CD4-positive, alpha-beta T cell treated with Interleukin-4 for 1 hour (primary cell): ENCODE measurements around the gene RADIL.

ENCODE experiments used
- DNase-seq, 2 donors: peaks; one replicate each; pipeline ENCODE4 v3.0.0-alpha.2; 2020 to 2022

RADIL gene

DNA sequence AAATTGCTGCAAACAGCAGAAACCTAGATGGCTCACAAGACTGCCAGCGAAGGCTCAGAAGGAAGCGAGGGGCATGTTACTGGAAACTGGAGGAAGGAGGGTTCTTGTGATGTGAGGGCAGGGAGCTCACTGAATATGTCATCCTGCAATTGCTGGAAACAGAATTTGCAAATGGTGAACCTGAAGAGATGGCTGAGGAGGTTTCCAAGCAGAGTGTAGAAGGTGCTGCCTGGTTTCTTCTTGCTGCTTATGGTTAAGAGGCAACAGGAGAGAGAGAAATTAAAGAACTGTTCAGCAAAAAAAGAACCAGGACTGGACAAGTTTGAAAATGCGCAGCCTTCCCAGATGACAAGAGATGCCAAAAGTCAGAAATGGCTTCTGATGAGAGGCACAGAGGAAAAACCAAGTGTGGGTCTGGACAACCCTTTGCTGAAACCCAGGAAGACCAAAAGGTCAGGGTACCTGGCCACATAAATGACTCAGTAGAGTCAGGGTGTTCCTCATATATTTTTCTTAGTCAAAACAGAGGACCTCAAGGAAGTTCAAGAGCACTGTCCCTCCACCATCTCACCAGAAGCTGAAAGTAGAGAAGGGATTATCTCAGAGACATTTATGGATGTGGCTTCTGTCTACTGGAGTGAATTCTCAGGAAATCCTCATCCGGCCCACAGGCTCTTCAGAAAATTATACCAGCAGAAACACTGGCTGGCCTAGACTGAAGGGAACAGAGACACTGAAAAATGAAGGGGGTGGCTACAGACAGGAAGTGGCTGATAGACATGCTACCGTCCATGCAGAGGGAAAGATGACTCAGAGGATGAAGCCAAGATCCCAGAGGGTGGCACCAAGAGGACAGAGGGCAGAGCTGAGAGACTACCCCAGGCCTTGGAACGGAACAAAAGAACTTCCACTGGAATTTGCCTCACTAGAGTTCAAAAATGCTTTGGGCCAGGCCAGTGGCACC is 31.8 kb downstream of the RADIL start:
- no peak for DNase-seq

DNA sequence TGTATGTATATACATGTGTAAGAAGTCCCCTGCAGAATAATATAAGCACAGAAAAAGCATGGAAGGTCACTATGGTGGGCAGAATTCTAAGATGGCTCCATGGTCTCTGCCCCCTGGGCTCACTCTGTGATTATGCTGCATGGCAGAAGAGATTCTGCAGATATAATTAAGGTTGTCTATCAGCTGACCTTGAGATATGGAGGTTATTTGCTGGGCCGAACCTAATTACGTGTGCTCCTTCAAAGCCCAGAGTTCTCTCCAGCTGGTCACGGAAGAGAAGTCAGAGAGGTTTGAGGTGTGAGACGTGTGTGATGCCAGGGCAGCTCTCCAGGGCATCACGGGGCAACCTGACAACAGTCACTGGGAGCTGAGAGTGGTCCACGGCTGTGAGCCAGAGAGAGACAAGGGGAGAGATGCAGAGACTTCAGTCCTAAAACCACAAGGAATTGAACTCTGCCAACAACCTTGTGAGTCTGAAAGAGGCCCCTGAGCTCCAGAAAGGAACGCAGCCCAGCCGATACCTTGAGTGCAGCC is 33.2 kb downstream of the RADIL start:
- no peak for DNase-seq

DNA sequence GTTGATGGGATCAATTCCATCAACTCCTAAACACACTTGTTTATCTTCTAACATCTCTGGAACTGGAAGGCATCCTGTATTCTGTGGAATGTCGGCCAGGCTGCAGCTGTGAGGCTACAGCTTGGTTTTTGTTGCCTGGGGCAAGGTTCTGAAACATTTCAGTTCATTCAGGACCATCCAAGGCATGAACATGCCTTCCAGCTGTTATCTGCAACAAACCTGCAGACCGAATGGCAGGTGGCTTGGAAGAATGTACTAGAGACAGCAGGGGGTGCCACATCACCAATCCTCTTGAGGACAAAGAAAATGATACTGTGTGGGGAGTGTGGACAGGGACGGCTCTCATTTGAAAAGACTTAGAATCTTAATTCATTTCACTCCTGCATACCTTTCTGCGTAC is 34.1 kb downstream of the RADIL start:
- DNase-seq = peak; percentile 11 to 32

DNA sequence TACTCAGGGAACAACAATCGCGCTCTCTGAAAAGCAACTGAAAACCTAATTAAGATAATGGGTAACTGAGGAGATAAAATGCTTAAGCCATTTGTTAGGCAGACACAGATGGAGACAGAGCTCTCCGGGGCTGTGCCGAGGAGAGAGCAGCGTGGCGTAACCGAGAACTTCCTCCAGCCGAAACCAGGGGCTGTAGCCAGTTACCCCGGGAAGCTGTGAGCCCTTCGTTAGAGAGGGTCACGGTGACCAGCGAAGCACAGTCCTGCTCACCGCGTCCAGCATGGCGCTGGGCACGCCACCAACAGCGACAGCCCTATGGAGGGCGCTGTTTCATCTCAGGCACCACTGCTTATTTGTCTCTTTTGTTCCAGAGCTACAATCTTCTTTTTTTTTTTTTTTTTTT is 37.8 kb downstream of the RADIL start:
- DNase-seq = no peak

DNA sequence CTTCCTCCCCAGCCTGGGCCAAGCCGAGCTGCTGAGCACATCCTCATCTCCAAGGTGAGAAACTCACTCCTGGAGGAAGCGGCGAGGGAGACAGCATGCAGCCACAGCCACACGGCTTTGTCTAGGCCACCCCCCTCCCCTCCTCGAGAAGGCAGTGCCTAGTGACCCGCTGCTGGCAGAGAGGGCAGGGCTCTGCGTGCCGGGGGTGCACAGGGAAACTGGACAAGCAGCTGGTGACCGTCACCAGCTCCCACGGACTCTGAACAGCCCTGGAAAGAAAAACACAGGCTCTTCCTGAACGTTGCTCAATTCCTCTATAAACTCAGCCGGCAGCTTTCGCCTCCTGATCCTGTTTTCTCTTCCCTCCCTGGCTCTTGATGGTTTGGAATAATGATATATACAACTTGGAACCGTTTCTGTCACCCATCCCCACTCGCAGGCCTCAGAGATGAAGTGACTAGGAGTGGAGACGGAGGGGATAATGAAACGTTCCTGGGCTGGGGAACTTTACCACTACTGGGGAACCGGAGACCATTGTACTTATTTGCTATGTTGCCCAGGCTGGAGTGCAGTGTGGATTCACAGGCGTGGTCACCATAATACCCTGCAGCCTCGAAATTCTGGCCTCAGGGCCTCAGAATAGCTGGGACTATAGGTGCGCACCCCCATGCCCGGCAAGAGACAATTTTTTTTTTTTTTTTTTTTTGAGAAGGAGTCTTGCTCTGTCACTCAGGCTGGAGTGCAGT is 41.0 kb downstream of the RADIL start:
- no peak for DNase-seq

DNA sequence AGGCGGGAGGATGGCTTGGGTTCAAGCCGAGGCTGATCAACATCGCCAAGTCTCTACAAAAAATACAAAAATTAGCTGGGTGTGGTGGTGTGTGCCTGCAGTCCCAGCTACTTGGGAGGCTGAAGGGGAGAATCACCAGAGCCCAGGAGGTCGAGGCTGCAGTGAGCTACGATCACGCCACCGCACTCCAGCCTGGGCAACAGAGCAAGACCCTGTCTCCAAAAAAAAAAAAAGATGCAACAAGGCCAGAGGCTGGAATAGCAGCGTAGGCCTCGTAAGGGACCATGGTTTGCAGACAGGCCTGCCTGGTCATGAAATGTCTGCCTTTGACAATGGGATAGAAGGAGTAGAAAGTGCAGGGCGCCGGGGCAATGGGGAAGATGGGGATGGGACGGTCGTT is 41.7 kb downstream of the RADIL start:
- DNase-seq = no peak

DNA sequence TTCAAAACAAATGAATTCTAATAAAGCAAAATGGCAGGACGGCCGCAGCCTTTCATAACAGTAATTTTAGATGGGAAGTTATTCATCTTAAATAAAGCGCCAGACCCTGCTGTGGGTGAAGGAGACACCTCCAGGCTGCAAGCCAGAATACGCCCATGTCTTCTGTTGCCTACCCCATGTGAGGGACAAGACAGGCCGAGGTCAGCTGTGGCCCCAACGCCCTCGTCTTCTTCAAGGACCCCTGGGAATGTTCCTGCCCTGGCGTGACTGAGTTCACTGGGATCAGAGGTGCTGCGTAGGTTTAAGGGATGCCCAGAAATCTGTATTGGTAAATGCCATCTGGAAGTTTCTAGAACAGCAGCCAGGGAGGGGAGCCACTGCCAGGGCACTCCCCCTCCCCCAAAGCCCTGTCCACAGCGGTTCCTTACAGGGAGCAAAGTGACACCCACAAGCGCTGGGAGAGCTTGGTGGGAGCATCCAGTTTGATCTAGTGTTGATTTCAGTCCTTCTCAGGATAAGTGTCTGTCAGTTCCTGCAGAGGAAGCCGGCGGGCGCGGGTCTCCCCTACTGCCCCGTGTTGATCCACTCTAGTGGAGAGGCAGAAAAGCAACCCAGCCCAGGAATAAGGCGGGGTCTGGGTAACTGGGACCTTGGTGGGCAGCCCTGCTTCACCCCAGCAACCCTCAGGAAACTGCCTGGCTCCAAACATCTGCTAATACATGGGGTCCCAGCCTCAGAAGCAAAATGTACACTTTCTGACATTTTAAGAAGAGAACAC is 42.3 kb downstream of the RADIL start:
- DNase-seq = no peak

DNA sequence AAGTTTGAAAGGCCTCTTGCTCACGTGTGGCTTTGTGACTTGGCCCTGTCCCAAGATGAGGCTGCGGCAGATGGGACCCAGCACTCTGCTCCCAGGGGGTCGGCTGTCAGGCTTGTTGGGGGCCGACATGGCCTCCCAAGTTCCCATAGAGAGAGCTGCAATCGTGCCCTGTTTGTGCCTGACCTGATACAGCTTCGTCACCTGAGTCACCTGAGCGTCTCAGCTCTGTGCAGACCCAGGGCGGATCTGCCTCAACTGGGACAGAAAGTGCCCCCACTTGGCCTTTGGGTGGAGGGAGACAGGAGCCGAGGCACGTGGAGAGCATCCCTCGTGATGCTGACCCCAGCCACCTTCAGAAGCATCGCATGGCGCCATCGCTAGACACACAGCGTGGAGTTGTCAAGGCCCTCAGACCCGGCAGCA is 43.4 kb downstream of the RADIL start:
- DNase-seq = no peak

DNA sequence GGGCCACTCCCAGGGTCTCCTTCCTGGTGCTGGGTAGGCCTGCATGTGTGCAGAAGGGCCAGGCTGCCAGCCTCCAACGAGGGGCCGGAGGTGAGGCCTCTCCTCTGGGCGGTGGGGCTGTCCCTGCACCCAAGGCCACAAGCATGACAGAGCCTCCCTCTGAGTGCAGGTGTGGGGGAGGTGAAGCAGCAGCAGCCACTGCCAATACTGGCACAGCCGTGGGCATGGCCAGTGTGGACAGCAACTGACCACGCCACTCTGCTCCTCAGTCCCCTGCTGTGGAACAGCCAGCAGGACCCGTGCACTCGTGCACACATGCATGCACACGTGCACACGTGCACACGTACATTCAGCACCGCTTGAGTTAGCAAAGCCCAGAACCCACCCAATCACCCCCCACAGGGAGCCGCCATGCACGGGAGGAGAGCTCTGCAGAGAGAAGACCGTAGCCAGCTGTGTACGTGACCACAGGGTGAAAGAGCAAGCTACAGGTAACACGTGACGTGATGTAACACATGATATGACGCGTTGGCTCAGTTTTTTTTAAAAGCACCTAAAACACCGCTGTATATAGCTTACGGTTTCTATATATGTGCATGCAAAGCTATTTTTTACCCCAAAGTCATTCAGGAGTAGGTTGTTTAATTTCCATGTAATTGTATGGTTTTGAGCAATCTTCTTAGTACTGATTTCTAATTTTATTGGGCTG is 44.7 kb downstream of the RADIL start:
- DNase-seq = no peak

DNA sequence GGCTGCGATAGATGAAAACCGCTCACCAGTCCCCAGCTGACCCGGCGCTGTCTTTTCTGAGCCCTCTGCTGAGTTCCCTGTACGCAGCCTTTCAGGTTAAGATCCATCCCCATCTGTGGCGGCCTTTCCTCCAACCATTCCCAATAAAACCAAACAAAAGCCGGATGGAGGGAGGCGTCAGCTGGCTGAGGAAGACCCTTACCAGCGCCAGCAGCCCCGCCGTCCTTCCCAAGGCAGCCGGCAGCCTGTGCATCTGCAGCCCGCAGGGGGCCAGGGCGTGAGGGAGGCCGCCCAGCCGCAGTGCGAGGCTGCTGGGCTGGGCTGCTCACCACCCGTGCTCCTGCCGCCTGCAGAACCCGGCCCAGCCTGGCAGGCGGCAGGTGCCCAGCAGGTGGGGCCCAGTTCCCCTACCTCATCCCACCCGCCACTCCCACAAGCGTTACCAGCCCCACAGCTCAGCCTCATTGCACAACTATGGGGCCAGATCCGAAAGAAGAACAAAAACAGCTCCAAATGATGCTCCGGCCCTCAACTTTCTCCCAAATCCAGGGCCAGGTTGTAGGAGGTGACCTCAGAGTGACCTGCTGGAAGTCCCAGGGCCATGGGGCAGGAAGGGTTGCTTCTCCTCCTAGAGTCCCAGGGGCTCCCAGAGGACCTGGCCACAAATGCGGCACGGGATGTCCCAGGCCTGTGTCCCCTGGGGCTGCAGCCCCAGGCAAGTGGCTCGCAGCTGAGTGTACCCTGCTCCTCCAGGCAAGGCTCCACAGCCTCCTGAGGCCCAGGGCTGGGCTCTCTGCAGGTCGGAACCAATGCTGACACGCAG is 45.5 kb downstream of the RADIL start:
- DNase-seq = no peak

DNA sequence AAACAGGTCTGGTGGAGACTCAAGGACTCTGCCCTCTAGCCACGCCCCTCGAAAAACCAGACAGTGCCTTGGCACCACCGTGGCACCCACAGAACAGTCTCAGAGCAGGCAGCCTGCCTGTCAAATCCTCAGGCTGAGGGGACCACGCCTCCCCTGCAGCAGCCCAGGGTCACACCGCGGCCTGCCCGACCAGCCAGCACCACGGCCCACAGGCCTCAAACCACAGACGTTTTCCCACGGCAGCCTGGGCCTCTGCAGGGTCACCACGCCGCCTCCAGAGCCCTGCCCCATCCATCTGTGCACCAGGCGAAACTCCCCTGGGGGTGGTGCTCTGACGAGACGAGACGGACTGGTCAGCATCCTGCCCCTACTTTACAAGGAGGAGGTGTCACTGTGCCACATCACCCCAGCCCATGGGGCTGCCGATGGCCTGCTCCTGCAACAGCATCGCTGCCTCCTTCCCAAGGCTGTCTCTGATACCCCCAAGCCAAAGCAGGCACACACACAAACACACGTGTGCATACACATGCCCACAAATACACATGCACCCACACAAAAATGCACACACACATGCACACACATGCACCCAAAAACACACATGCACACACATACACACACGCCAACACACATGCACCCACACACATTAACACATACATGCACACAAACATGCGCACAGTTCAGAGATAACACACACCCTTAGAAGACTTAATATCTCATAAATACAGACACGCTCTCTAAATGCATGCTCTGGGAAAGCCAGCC is 46.3 kb downstream of the RADIL start:
- no peak for DNase-seq

DNA sequence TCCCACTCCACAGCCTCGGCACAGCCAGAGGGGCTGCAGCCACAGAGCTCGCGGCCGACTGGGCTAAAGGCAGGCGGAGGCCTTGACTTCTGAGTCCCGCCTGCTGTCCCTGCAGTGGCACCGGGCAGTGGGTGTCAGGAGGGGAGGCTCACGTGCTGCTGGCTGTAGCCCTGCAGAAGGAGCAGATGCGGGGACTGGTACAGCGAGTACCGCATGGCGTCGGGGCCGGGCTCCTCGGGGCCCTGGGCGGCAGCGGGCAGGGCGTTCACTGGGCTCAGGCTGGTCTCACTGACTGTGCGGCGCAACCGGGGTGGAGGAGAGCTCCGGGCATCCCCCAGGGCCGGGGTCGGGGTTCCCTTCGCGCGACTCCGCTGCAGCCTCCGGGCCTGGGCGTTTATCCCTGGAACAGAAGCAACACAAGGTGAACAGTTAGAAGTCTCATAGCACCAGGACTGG is 47.3 kb downstream of the RADIL start:
- DNase-seq = no peak

DNA sequence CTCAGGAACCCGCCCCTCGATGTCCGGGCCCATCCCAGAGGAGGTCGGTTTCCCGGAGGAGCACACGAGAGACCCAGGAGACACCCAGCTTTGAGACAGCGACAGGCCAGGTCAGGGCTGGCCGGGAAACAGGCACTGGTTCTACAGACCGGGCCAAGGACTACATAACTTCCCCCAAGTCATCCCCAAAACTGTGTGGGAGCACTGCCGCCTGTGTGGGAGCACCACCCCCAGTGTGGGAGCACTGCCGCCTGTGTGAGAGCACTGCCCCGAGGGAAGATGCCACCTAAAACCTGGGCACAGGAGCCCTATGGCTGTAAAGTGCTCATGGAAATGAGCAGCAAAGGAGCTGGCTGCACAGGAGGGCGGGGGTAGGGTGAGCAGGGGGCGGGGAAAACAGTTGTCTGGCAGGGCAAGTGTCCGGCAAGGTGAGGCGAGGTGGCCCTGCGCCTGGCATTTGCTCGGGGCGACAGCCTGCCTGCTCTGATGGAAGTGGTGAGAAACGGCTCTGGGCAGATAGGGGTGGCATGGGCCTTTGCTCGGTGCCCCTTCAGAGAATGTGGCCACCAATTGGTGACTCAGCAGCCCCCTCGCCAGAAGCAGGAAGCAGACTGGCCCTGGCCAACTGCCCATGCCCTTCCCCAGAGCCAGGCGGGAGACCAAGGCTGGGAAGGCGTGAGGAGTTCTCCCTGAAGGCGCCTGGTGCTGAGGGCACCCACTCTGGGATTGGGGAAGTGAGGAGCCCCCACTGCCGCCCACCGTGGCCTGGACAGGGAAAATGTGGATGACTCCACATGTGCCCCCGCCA is 47.9 kb downstream of the RADIL start:
- DNase-seq = no peak

DNA sequence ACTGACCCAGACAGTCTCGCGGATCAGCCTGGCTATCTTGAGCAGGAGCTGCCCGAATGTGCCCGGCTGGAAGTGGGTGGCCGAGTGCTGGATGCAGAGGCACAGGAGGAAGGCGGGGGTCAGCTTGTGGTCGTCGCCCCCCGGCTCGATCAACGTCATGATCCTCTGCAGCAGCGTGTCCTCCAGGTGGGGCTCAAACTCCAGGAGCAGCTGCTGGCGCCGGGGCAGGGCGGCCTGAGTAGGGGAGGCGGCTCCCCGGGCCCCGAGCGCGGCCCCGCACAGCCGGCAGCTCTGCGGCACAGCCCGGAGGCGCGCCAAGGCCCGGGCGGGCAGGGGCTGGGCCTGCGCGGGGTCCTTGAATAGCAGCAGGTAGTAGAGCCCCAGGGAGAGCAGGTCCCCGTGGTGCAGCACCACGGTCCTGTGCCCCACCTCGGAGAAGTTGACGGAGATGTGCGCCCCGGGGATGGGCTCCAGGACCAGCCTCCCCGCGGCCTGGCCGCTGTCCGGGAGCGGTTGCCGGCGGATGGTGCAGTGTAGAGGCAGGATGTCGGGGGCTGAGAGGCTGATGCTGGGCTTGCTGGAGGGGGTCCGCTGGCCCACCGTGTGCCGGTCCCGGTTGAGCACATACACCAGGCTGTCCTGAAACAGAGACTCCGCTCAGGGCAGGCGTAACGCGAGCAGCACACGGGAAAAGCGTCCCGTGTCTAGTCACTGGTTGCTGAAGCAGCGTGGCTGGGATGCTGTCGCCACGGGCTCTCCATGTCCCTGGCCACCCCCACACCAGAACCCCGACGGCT is 48.7 kb downstream of the RADIL start:
- DNase-seq = no peak

DNA sequence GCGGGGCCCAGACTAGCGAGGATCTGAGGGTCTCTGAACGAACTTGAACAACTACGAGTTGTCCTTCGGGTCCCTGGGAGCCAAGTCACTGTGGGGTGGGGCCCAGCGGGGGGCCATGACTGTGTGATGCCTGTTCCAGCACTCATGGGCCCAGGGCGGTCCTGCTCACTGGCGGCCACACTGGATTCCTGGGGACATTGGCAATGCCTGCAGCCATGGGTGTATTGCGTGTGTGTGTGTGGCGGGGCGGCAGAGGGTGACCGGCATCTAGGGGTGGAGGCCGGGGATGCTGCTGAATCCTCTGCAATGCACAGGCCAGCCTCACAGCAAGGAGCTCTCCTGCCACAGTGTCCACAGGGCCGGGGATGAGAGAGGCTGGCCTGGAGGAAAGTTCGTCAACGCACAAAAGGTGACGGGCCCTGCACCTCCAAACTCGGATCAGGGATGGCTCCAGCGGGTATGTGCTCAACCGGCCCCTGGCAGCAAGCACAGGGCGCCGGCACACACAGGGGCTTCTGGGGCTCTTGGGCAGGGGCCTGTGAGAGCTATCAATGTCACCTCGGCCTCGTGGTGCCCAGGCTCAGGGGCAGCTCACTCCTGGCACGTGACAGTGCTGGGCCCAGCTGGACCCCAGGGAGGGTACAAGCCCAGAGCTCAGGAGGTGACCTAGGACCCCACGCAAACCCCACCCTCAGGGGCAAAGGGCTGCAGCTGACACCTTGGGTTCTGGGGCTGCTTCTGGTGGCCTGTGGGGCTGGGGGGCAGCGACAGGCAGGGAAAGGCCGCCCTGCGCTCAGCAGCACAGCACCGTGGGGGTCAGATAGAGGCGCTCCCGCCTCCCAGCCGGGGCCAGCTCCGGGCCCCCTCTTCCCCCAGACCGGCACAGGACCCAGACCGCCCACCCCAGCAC is 49.6 kb downstream of the RADIL start:
- DNase-seq = no peak

DNA sequence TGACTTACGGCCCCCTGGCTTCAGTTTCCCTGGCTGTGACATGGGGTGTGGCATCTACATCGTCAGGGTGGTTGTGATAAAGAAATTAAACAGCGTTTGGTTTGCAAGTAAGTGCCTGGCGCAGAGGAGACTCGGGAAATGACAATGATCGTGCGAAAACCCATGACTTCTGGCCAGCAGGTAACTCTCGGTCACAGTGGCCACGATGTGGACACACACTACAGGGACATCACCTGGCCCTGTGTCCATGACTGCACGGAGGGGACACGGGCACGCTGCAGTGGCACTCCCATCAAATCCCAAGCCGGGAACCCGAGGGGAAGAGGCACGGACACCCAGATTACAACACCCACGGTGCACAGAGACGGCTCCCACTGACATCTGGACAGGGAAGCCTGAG is 50.3 kb downstream of the RADIL start:
- no peak for DNase-seq

DNA sequence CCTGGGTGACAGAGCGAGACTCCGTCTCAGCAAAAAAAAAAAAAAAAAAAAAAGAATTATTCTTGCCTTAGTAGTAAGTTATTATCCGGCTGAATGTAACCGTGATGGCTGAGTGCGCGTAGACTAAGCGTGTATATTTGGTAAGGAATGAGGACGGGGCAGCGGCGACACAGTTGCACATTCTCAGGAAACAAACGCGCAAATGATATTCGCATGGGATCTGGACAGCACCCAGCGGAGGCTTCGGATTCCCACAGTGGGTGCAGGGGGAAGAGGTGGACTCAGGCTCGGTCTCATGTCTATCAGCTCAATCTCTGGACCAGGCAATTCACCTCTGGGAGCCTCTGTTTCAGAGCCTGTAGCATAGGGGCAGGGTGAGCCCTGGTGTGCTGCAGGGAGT is 50.8 kb downstream of the RADIL start:
- DNase-seq = no peak
